ENCODE data around the gene TMEM214. TPM values are rescaled to one million over a fixed set of nuclear protein-coding genes. Genes with fewer than 3 reads are reported as not detected.

Gene TMEM214
- total and polyA plus RNA-seq, 2 of the 8 experiments (the other 6 are each of a cell fraction or from before 2014, with no cell fraction given) = 49.7 to 71.0 TPM

- no peak for TF ChIP-seq CEBPB (IDR thresholded peaks at IDR 0.05; ENCODE audit: low read depth, low read length)
- TF ChIP-seq SUZ12 (IDR thresholded peaks at IDR 0.05; ENCODE audit: low read length) = no peak
- no peak for TF ChIP-seq TAF7 (optimal IDR thresholded peaks at IDR 0.05; ENCODE audit: borderline replicate concordance, low read depth, low read length)
- no peak for TF ChIP-seq RBBP5 (IDR thresholded peaks at IDR 0.05; ENCODE audit: borderline replicate concordance, low read depth, low read length)
- no peak for TF ChIP-seq SIRT6 (IDR thresholded peaks at IDR 0.05; ENCODE audit: low read length)
- TF ChIP-seq HDAC6 (IDR thresholded peaks at IDR 0.05; ENCODE audit: low read depth, low read length) = no peak
- no peak for TF ChIP-seq POU5F1 (IDR thresholded peaks at IDR 0.05; ENCODE audit: low read depth, low read length)
- DNase-seq (ENCODE audit: low read depth in 1 of 2, low spot score in 2 of 2) = no peak
- Histone ChIP-seq H2BK20ac (ENCODE audit: low read length) (no peak overlapping the region), H3K14ac (ENCODE audit: insufficient read length) (no peak overlapping the region), H4K91ac (replicated peaks; ENCODE audit: insufficient read length, low read length) (no peak overlapping the region), H2BK15ac (ENCODE audit: low read length) (no peak overlapping the region), H3K27ac (ENCODE audit: low read depth, low read length) (no peak overlapping the region), H2BK5ac (ENCODE audit: low read depth, low read length) (no peak overlapping the region), H3K4me2 (ENCODE audit: insufficient read depth in 1 of 2, low read depth in 2 of 2, low read length in 2 of 2) (no peak overlapping the region), H3K27me3 (replicated peaks in 1 of 4; ENCODE audit: control insufficient read depth in 3 of 4, extremely low read depth in 1 of 4, insufficient read depth in 3 of 4, low read length in 3 of 4) (no peaks in the 10 kb centered on the region), H2AK5ac (ENCODE audit: low read depth, low read length) (no peak overlapping the region), H3K4ac (replicated peaks; ENCODE audit: insufficient read length, low read depth, low read length) (no peak overlapping the region), H3K4me3 (ENCODE audit: extremely low read depth in 1 of 4, insufficient read depth in 2 of 4, low read depth in 3 of 4, low read length in 4 of 4) (no peak overlapping the region), H3K9me3 (ENCODE audit: insufficient read depth in 2 of 2, low read depth in 1 of 2, low read length in 1 of 2) (no peaks in the 10 kb centered on the region), H2BK12ac (ENCODE audit: low read depth, low read length) (no peak overlapping the region), H3K9ac (replicated peaks in 1 of 4; ENCODE audit: extremely low read depth in 1 of 4, low read depth in 3 of 4, low read length in 3 of 4) (no peak overlapping the region), H4K20me1 (replicated peaks in 1 of 2; ENCODE audit: control insufficient read depth in 1 of 2, insufficient read depth in 2 of 2, low read length in 2 of 2) (no peaks in the 10 kb centered on the region), H3K79me1 (ENCODE audit: low read depth, low read length) (no peaks in the 10 kb centered on the region; the same call in 1 of the 2 replicates), H3K4me1 (replicated peaks in 1 of 4; ENCODE audit: control insufficient read depth in 3 of 4, insufficient read depth in 4 of 4, low read length in 3 of 4) (0 out of 7 replicates have a peak, but pooled peaks cover 0 to 2% (median 0%) of the 10 kb centered on the region in 4 experiments), H2AFZ (ENCODE audit: low read length) (no peak overlapping the region), H4K8ac (ENCODE audit: extremely low read depth, insufficient read depth, low read length) (no peak overlapping the region), H3K79me2 (ENCODE audit: control insufficient read depth in 1 of 2, insufficient read depth in 2 of 2, low read length in 2 of 2) (no peaks in the 10 kb centered on the region), H3K23ac (ENCODE audit: insufficient read length) (no peak overlapping the region), H3K56ac (replicated peaks; ENCODE audit: insufficient read length, low read depth, low read length) (no peak overlapping the region), H3K36me3 (ENCODE audit: control insufficient read depth in 2 of 4, insufficient read depth in 4 of 4, low read length in 3 of 4) (no peaks in the 10 kb centered on the region), H2BK120ac (replicated peaks; ENCODE audit: low read depth, low read length) (no peak overlapping the region), H3K23me2 (ENCODE audit: low read depth, low read length) (no peaks in the 10 kb centered on the region; the same call in 1 of the 2 replicates), H4K5ac (ENCODE audit: insufficient read length, low read depth, low read length) (no peak overlapping the region), H3K18ac (ENCODE audit: extremely low read depth, low read length) (no peak overlapping the region)
- CTCF ChIA-PET (ENCODE audit: partially characterized antibody) = interaction anchor here (0.8 to 2.4 kb wide), 9 partner anchors 15 to 152 kb away, joined by 3 to 16 read pairs (median 3); no protein-coding TSS in a partner anchor
- FAIRE-seq = no peak
- POLR2A ChIA-PET (ENCODE audit: partially characterized antibody) = interaction anchor here (0.5 to 2.1 kb wide), 5 partner anchors 9 to 46 kb away, joined by 3 to 7 read pairs (median 3); no protein-coding TSS in a partner anchor
- WGBS, 2 experiments (ENCODE audit: extremely low coverage in 1 of 2, insufficient coverage in 1 of 2, insufficient read length in 1 of 2, insufficient replicate concordance in 2 of 2, low coverage in 1 of 2, low lambda C conversion rate in 2 of 2, missing lambda C conversion rate in 1 of 2) = 88% methylated on average over 1 of the region's 1 CpG; no CpG with 5 or more reads in 1 of the 2 experiments
These were observed 34.4 kb upstream of the TMEM214 start for GRCh38 chr2:26998323-26998722.

Data from H1 (cell line).